Measurements from ENCODE around the gene UBE2U. TPM values are rescaled to one million over a fixed set of nuclear protein-coding genes. Genes with fewer than 3 reads are reported as not detected.

Gene UBE2U
- total and polyA plus RNA-seq, 2 of the 8 experiments (the other 6 are each of a cell fraction or from before 2014, with no cell fraction given), result not detected

- TF ChIP-seq RAD21 (IDR thresholded peaks at IDR 0.05 in 1 of 2, conservative IDR thresholded peaks at IDR 0.05 in 1 of 2; ENCODE audit: low read depth in 2 of 2, low read length in 2 of 2), result no peak
These were observed 27.8 kb upstream of the UBE2U start (continued) for GRCh38 chr1:64175639-64176038.
